Measurements from ENCODE around the gene GNB1L. TPM values are rescaled to one million over a fixed set of nuclear protein-coding genes. Genes with fewer than 3 reads are reported as not detected.

Gene GNB1L
- total and polyA plus RNA-seq, 5 donors from 2014 or later, result 8.2 to 29.8 (median 15.2) TPM

DNA sequence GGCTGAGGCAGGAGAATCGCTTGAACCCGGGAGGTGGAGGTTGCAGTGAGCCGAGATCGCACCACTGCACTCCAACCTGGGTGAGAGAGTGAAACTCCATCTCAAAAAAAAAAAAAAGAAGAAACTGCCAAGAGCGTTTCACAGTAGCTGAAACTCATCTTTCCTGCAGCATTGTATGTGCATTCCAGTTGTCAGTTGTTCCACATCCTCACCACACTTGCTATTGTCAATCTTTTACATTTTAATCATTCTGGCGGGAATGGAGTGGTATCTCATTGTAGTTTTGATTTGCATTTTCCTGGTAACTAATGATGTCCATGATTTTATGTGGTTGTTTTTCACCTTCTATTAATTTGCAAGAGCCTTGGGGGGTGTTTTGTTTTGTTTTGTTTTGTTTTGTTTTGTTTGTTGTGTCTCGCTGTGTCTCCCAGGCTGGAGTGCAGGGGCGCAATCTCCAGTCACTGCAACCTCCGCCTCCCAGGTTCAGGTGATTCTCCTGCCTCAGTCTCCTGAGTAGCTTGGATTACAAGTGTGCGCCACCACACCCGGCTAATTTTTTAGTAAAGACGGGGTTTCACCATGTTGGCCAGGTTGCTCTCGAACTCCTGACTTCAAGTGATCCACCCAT, 8.1 kb upstream of the GNB1L start:
- peak overlapping the region in 1 of 4 donors; percentile 61 for H3K4me3 Mint-ChIP-seq
- no peaks in the 10 kb centered on the region for H3K4me1 ChIP-seq (ENCODE audit: control insufficient read depth, insufficient read depth, low read length, poor library complexity, severe bottlenecking)
- H3K9me3 Mint-ChIP-seq, result no peaks in the 10 kb centered on the region
- no peaks in the 10 kb centered on the region for H3K9me3 ChIP-seq (ENCODE audit: control insufficient read depth in 2 of 2, low read length in 2 of 2)
- H3K27ac ChIP-seq (ENCODE audit: insufficient read depth, low read length, poor library complexity, severe bottlenecking), result no peak overlapping the region
- peaks cover 6% of the 10 kb centered on the region for H3K36me3 Mint-ChIP-seq
- peak overlapping the region in 1 of 3 donors; percentile 13 for H3K27ac Mint-ChIP-seq
- H3K36me3 ChIP-seq (ENCODE audit: control insufficient read depth, insufficient read depth, low read length), result no peaks in the 10 kb centered on the region
- no peaks in the 10 kb centered on the region for H3K27me3 ChIP-seq (ENCODE audit: control insufficient read depth, insufficient read depth, low read length)
- no peaks in the 10 kb centered on the region for H3K27me3 Mint-ChIP-seq
- DNase-seq (no peak), ATAC-seq (ENCODE audit: low read depth in 2 of 2) (no peak)
- peaks cover 7 to 21% (median 18%) of the 10 kb centered on the region in 4 donors for H3K4me1 Mint-ChIP-seq
- no peak overlapping the region for H3K4me3 ChIP-seq (ENCODE audit: low read depth, low read length)

DNA sequence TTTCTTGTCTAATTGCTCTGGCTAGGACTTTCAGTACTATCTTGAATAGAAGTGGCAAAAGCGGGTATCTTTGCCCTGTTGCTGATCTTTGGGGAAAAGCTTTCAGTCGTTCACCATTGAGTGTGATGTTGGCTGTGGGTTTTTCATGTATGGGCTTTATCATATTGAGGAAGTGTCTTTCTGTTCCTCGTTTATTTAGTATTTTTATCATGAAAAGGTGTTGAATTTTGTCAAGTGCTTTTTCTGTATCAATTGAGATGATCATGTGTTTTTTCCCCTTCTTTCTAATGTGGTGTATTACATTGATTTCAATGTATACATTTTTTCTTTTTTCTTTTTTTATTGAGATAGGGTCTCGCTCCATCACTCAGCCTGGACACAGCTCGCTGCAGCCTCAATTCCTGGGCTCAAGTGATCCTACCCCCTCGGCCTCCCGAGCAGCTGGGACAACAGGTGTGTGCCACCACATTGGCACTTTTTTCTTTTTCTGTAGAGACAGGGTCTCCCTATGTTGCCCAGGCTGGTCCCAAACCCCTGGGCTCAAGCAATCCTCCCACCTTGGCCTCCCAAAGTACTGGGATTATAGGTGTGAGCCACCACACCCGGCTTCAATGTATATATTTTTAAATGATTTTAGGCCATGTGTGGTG, 5.3 kb upstream of the GNB1L start:
- Mint-ChIP-seq H3K36me3 (peaks cover 6% of the 10 kb centered on the region), H3K9me3 (no peaks in the 10 kb centered on the region), H3K27me3 (no peaks in the 10 kb centered on the region), H3K4me3 (no peak overlapping the region), H3K27ac (peak overlapping the region in 2 of 3 donors; percentile 52 to 56), H3K4me1 (peaks cover 8 to 34% (median 24%) of the 10 kb centered on the region in 4 donors)
- Histone ChIP-seq H3K4me3 (ENCODE audit: low read depth, low read length) (no peak overlapping the region), H3K36me3 (ENCODE audit: control insufficient read depth, insufficient read depth, low read length) (no peaks in the 10 kb centered on the region), H3K27ac (ENCODE audit: insufficient read depth, low read length, poor library complexity, severe bottlenecking) (no peak overlapping the region), H3K4me1 (ENCODE audit: control insufficient read depth, insufficient read depth, low read length, poor library complexity, severe bottlenecking) (peaks cover 18% of the 10 kb centered on the region), H3K27me3 (ENCODE audit: control insufficient read depth, insufficient read depth, low read length) (no peaks in the 10 kb centered on the region), H3K9me3 (ENCODE audit: control insufficient read depth in 2 of 2, low read length in 2 of 2) (no peaks in the 10 kb centered on the region)
- DNase-seq (no peak), ATAC-seq (ENCODE audit: low read depth in 2 of 2) (no peak)

DNA sequence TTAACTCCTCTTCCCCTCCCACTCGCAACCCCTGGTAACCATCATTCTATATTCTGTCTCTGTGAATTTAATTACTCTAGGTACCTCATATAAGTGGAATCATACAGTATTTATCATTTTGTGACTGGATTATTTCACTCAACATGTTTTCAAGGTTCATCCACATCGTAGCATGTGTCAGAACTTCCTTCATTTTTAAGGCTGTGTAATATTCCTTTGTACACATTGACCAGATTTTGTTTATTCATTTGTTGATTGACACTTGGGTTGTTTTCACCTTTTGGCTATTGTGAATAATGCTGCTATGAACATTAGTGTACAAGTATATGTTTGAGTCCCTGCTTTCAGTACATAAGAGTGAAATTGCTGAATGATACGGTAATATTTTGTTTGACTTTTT, 2.7 kb upstream of the GNB1L start:
- peak overlapping the region; percentile 36 to 99 (median 92) for H3K4me3 Mint-ChIP-seq
- peak overlapping the region; percentile 86 for H3K27ac ChIP-seq (ENCODE audit: insufficient read depth, low read length, poor library complexity, severe bottlenecking)
- peaks cover 6% of the 10 kb centered on the region for H3K36me3 Mint-ChIP-seq
- no peaks in the 10 kb centered on the region for H3K9me3 ChIP-seq (ENCODE audit: control insufficient read depth in 2 of 2, low read length in 2 of 2)
- peaks cover 34% of the 10 kb centered on the region for H3K4me1 ChIP-seq (ENCODE audit: control insufficient read depth, insufficient read depth, low read length, poor library complexity, severe bottlenecking)
- peaks cover 15 to 53% (median 40%) of the 10 kb centered on the region in 4 donors for H3K4me1 Mint-ChIP-seq
- no peaks in the 10 kb centered on the region for H3K27me3 Mint-ChIP-seq
- H3K36me3 ChIP-seq (ENCODE audit: control insufficient read depth, insufficient read depth, low read length), result no peaks in the 10 kb centered on the region
- no peaks in the 10 kb centered on the region for H3K27me3 ChIP-seq (ENCODE audit: control insufficient read depth, insufficient read depth, low read length)
- ATAC-seq (ENCODE audit: low read depth in 2 of 2) (no peak), DNase-seq (no peak)
- peak overlapping the region; percentile 63 to 76 (median 67) for H3K27ac Mint-ChIP-seq
- no peak overlapping the region for H3K4me3 ChIP-seq (ENCODE audit: low read depth, low read length)
- H3K9me3 Mint-ChIP-seq, result no peaks in the 10 kb centered on the region

DNA sequence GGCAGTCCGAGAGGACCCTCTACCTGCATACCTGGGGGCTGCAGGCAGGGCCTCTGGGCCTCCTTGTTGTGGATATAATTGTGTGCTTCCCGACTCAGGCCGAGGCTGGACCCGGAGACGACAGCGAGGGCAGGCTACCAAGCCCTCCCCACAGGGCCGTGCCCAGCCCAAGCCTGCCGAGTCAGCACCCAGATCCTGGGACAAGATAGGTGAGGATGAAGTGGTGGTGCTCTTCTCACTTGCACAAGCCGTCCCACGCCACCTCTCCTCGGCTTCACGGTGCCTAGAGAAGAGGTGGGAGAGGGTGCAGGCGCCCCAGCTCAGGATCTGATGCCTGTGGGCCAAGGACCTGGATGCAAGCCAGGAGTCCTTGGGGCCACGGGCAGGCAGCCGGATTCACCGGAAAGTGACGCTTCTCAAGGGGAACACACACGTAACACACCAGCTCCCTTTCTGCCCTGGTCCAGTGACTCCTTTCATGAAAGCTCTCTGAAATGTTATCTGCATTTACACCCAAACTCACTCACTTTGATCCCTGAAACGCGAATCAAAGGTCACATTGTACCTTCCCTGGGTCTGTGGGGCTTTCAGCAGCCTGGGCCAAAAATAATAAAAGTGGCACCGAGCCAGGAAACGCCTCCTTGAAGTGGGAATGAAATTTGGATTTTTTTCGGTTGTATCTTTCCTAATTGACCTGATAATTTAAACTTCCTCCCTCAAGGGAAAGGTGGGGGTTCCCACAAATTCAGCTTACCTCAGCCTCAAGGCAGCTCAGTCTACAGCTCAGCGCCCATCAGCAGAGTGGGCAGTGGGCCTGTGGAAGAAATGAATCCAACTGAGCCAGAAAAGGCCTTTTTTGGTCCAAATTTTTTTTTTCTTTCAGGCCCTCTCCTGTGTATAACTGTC, 1.1 kb upstream of the GNB1L start:
- peaks cover 15 to 61% (median 41%) of the 10 kb centered on the region in 4 donors for H3K4me1 Mint-ChIP-seq
- peak; percentile 3 to 15 for ATAC-seq (ENCODE audit: low read depth in 2 of 2)
- no peaks in the 10 kb centered on the region for H3K9me3 Mint-ChIP-seq
- no peaks in the 10 kb centered on the region for H3K27me3 Mint-ChIP-seq
- Histone ChIP-seq H3K27me3 (ENCODE audit: control insufficient read depth, insufficient read depth, low read length) (no peaks in the 10 kb centered on the region), H3K4me1 (ENCODE audit: control insufficient read depth, insufficient read depth, low read length, poor library complexity, severe bottlenecking) (peaks cover 45% of the 10 kb centered on the region), H3K4me3 (ENCODE audit: low read depth, low read length) (peak overlapping the region; percentile 73), H3K27ac (ENCODE audit: insufficient read depth, low read length, poor library complexity, severe bottlenecking) (peak overlapping the region; percentile 86), H3K36me3 (ENCODE audit: control insufficient read depth, insufficient read depth, low read length) (peaks cover 14% of the 10 kb centered on the region), H3K9me3 (ENCODE audit: control insufficient read depth in 2 of 2, low read length in 2 of 2) (no peaks in the 10 kb centered on the region)
- no peaks in the 10 kb centered on the region for H3K36me3 Mint-ChIP-seq
- H3K4me3 Mint-ChIP-seq, result peak overlapping the region; percentile 93 to 99 (median 97)
- DNase-seq, result peak in 2 of 3 donors; percentile 34 to 74
- peak overlapping the region; percentile 91 to 97 (median 95) for H3K27ac Mint-ChIP-seq

DNA sequence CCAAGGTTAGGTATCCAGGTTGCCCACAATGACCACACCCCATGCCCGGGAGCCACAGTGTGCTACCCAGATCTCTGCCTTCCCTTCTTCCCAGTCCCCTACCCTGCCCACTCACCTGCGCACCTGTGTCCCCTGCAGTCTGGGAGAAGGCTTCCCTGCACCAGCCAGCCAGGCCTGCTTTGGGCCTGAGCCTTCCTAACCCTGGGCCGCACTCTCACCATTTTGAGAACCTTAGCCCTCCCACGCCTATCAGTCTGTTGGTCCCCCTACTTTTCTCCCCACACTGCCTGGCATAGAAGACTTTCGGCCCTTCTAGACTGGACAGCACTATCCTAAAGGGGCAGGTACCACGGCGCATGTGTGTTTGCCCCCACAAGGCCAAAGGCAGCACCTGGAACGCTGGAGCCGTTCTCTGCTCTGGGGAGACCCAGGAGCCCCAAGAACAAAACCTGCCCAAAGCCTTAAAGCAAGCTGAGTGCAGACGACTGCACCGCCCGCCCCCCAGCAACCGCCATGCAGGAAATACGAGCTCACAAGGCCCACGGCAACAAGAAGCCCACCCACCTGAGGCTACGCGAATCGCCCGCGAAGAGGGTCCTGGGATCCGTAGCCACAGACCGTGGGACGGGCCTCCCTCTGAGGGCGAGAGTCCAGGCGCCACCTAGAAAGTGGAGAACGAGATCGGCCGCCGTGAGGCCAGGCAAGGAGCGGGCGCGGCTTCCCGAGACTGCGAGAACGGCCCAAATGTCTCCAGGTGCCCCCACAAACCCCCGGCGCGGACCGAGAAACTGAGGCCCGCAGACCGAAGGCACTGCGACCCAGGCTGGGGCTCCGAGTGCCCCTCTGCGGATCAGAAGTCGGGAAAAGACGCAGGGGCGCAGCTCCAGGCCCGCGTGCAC, 546 bp downstream of the GNB1L start:
- H3K4me1 ChIP-seq (ENCODE audit: control insufficient read depth, insufficient read depth, low read length, poor library complexity, severe bottlenecking), result peaks cover 45% of the 10 kb centered on the region
- ATAC-seq (ENCODE audit: low read depth in 2 of 2) (no peak), DNase-seq (peak in 2 of 3 donors; percentile 19 to 47)
- peak overlapping the region; percentile 86 for H3K27ac ChIP-seq (ENCODE audit: insufficient read depth, low read length, poor library complexity, severe bottlenecking)
- H3K27ac Mint-ChIP-seq, result peak overlapping the region; percentile 50 to 97 (median 95)
- no peaks in the 10 kb centered on the region for H3K27me3 Mint-ChIP-seq
- no peaks in the 10 kb centered on the region for H3K9me3 ChIP-seq (ENCODE audit: control insufficient read depth in 2 of 2, low read length in 2 of 2)
- peaks cover 15 to 65% (median 41%) of the 10 kb centered on the region in 4 donors for H3K4me1 Mint-ChIP-seq
- peaks cover 0 to 1% (median 0%) of the 10 kb centered on the region in 7 donors for H3K9me3 Mint-ChIP-seq
- H3K27me3 ChIP-seq (ENCODE audit: control insufficient read depth, insufficient read depth, low read length), result no peaks in the 10 kb centered on the region
- H3K36me3 Mint-ChIP-seq, result peaks cover 4% of the 10 kb centered on the region
- peak overlapping the region; percentile 93 to 99 (median 97) for H3K4me3 Mint-ChIP-seq
- peak overlapping the region; percentile 74 for H3K4me3 ChIP-seq (ENCODE audit: low read depth, low read length)
- peaks cover 14% of the 10 kb centered on the region for H3K36me3 ChIP-seq (ENCODE audit: control insufficient read depth, insufficient read depth, low read length)

DNA sequence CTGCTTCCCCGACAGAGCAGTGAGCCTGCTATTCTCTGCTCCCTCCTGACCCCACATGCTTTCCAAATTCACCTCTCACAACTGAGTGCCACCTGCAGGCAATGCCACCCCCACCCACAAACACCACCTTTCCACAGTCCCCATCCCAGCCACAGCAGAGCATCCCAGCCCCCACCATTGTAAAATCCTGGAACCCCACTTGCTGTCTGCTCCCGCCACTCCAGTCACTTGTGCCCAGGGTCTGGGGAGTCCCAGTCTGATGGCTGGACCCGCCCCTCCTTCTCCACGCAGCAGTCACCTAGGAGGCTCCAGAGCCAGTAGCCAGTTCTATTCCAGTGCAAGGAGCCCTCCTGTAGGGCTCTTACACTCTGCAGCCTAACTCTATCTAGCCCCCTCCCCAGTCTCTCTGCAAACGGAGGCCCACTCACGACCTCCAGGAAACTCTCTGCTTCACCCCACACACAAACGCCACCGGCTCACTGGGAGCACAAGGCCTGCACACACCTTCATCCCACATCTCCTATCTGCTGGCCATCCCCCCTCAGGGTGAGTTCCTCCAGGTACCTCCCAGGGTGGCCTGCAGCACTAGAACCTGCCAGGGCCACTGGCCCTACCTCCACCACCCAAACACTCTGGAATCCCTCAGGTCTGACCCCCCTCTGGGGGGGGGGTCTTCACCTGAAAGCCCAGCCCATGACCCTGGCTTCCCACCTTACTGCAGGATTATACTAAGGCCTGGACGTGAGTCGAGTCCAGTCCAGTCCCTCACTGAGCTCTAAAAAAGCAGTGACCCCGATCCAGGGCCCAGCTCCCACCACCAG, 1.4 kb downstream of the GNB1L start:
- Mint-ChIP-seq H3K27me3 (no peaks in the 10 kb centered on the region), H3K36me3 (peaks cover 4% of the 10 kb centered on the region), H3K9me3 (peaks cover 0 to 1% (median 0%) of the 10 kb centered on the region in 7 donors), H3K4me3 (peak overlapping the region; percentile 93 to 99 (median 97)), H3K4me1 (peaks cover 14 to 66% (median 41%) of the 10 kb centered on the region in 4 donors), H3K27ac (peak overlapping the region; percentile 50 to 97 (median 95))
- Histone ChIP-seq H3K4me3 (ENCODE audit: low read depth, low read length) (peak overlapping the region; percentile 74), H3K27me3 (ENCODE audit: control insufficient read depth, insufficient read depth, low read length) (no peaks in the 10 kb centered on the region), H3K4me1 (ENCODE audit: control insufficient read depth, insufficient read depth, low read length, poor library complexity, severe bottlenecking) (peaks cover 50% of the 10 kb centered on the region), H3K36me3 (ENCODE audit: control insufficient read depth, insufficient read depth, low read length) (peaks cover 14% of the 10 kb centered on the region), H3K27ac (ENCODE audit: insufficient read depth, low read length, poor library complexity, severe bottlenecking) (peak overlapping the region; percentile 33), H3K9me3 (ENCODE audit: control insufficient read depth in 2 of 2, low read length in 2 of 2) (no peaks in the 10 kb centered on the region)
- ATAC-seq (ENCODE audit: low read depth in 2 of 2) (no peak), DNase-seq (no peak)
